NOMO-1 (cell line): Measurements from ENCODE around the gene MARCHF6.
"Not testable (repeated sequence)": the region's sequence is repeated elsewhere in the genome, so short reads cannot be mapped to it uniquely, and the experiment has no call there.

Experiments
- DNase-seq, 2 experiments: peaks; one replicate each; lab custom pipeline; 2025; ENCODE audit not compliant: unreplicated experiment in 2 of 2; lab: John Stamatoyannopoulos, UW

Gene MARCHF6

DNA sequence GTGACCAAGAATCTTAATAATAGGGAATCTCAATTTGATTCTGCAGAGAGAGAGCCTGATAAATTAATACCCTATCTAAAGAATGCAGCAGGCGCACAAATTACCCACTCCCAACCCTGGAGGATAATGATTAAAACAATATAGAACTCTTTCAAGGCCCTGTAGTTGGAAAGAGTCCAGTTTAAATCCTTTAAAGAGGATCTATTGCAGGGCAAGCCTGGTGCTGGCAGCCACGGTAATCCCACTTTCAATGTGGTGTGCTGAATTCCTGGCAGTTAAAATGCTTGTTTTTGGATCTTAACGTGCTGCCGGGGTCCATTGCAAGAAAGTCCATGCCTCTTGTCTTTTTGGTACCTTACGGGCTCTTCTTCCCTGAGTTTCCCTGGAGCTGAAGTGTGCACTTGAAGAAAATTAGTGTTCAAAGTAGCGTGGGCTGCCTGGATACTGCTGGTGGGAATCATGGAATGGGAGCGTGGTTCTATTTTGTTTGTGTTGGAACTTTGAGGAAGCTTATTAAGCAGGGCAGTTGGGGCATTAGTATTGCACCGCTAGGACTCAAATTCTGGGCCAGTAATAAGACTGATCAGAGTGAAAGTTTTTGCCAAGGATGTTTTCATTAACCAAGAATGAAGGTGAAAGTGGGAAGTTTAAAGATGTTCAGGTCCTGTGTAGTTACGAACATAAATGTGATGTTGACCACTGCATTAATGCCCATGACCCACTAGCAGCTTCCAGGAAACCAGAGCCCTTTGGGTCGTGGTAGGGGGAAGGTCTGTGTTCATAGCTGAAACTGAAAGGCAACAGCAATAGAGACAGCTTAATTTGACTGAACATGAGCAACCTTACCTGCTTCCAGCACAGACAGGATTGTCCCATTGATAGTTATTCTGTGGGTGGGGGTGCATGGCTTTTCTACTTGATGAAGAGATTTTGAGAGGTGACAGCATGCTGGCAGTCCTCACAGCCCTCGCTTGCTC is 20.8 kb downstream of the MARCHF6 start:
- DNase-seq = no peak

- not testable (repeated sequence) for DNase-seq
Measured at GRCh38 chr5:10375146-10375545, 21.7 kb downstream of the MARCHF6 start.

- DNase-seq = no peak
Measured at GRCh38 chr5:10376544-10376943, 23.0 kb downstream of the MARCHF6 start.

DNA sequence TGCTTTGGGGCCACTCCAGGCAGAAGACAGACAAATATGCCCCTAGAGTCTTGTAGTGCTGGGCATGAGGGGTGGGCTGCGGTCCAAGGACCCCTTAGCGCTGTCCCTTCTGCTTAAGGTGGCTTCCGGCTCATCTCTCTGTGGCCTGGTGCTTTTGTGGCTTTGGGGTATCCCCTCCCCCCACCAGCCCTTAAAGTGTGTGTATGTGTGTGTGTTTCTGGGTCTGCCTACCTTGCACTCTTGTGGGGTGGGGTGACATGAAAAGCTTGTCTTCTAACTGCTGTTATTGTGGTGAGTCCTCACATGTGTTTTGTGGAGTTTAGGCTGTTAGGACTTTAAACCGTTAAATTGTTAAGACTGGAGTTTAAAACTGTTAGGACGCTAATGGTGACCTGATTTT is 23.6 kb downstream of the MARCHF6 start:
- no peak for DNase-seq

DNA sequence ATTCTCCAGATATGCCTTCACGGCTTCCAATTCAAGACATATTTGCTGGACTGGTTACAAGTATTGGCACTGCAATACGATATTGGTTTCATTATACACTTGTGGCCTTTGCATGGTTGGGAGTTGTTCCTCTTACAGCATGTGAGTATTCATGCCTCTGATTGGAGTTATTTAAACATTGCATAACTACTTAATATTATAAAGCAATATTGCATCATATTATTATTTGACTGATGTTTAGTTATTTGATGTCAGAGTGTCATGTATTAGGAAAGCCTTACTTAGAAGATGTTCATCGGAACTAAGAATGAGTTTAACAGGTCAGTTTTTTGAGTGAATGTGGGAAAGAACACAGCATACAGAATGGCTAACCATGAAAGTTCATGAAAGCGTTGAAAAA is 28.3 kb downstream of the MARCHF6 start:
- DNase-seq = no peak

DNA sequence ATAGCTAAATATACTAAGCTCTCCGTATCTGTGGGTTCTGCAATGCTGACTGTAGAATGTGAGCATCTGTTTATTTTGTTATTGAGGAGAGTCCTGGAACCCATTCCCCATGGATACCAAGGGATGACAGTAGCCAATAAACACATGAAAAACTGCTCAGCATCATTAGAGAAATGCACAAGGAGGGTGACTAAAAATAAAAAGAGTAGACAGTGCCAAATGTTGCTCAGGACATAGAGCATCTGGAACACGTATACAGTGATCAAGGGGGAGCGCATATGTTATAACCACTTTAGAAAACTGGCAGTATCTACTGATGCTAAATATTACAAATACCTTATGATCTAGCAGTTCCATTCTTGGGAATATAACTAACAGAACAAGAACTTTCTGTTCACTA is 31.0 kb downstream of the MARCHF6 start:
- no peak for DNase-seq

- DNase-seq = peak; percentile 65 to 81
Measured at GRCh38 chr5:10387690-10388089, 34.2 kb downstream of the MARCHF6 start.

DNA sequence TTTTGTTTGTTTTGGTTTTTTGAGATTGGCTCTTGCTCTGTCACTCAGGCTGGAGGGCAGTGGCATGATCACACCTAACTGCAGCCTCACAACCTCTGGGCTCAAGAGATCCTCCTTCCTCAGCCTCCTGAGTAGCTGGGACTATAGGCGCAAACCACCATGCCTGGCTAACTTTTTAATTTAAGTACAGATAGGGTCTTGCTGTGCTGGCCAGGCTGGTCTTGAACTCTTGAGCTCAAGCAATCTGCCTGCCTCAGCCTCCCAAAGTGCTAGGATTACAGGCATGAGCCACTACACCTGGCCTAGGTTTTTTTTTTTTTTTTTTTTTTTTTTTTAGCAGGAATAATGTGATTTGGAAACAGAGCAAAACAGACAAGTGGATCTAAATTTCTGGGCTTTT is 37.6 kb downstream of the MARCHF6 start:
- no peak for DNase-seq

DNA sequence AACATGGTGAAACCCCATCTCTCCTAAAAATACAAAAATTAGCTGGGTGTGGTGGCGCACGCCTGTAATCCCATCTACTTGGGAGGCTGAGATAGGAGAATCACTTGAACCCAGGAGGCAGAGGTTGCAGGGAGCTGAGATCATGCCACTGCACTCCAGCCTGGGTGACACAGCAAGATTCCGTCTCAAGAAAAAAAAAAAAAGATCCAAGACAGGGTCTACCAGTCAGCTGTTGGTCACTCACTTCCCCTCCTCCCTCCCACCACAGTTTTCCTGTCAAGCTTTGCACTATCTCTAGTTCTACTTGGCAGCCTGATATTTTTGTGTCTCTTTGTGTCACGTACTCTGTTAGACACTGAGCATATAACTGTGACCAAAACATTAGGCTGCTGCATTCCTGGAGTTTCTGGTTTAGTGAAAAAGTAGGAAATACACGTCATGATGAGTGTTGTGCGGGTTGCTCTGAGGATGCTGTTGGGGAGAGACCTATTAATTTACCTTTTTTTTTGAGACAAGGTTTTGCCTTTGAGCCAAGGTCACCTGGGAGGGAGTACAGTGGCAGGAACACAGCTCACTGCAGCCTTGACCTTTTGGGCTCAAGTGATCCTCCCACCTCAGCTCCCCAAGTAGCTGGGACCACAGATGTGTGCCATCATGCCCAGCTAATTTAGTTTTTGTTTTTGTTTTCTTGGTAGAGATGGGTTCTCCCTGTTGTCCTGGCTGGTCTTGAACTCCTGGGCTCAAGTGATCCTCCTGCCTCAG is 39.3 kb downstream of the MARCHF6 start:
- not testable (repeated sequence) for DNase-seq

GRCh38 chr5:10393491-10393890 is 40.0 kb downstream of the MARCHF6 start:
- no peak for DNase-seq

DNA sequence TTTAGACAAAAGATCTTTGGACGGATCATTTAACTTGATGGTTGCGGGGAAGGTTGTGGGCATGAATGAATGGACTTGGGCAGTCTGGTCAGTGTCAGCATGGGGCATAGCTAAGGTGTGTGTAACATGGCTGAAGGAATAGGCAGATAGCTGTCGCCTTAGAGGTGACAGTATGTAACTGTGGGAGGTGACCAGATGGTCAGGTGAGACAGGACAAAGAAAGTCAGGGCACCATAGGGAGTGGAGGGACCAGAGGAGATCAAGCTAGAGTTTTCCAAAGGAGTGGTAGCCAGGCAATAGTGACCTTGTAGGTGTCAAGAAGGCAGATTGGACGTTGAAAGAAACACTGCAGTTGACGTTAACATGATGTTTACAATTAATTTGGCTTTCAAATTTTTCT is 43.1 kb downstream of the MARCHF6 start:
- no peak for DNase-seq

- DNase-seq = no peak
Measured at GRCh38 chr5:10399839-10400238, 46.3 kb downstream of the MARCHF6 start.

GRCh38 chr5:10400411-10400810 is 46.9 kb downstream of the MARCHF6 start:
- no peak for DNase-seq

DNA sequence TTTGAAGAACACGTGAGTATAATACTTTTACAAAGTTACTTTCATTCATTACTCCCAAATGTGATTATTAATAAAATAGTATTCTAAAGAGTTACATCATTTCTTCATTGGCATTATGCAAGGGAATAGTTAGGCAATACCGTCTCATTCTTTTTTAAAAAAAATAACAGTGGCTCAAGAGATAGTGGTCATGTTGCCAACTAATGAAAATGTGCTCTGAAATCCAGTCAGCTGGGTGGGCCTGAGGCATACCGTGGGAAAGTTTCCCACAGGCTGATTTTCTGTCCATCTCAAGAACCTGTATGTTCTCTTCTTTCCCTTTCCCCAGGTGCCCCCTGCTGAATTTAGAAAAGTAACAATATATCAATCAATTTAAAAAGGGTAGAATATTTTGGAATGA is 47.3 kb downstream of the MARCHF6 start:
- peak in 1 of 2 experiments; percentile 30 for DNase-seq

- no peak for DNase-seq
Measured at GRCh38 chr5:10401498-10401897, 48.0 kb downstream of the MARCHF6 start.
